Measurements from ENCODE around the gene HAPSTR1. TPM values are rescaled to one million over a fixed set of nuclear protein-coding genes. Genes with fewer than 3 reads are reported as not detected.
"Not testable (repeated sequence)": the region's sequence is repeated elsewhere in the genome, so short reads cannot be mapped to it uniquely, and the experiment has no call there.

HAPSTR1 gene
- total RNA-seq, 1 experiment from 2014 or later: 24.4 TPM

DNA sequence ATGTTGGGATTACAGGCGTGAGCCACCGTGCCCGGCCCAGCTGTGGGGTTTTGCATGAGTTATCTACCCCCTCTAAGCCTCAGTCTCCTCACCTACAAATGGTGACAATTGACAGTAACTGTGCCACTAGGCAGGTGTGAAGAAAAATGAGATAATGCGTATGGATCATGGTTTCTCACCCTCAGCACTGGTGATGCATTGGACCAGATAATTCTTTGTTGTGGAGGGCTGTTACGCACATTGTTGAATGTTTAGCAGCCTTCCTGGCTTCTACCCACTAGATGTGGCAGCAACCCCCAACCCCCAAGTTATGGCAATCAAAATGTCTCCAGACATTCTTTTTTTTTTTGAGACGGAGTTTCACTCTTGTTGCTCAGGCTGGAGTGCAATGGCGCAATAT is 9.0 kb upstream of the HAPSTR1 start:
- Histone ChIP-seq H3K27ac (ENCODE audit: low read length) (no peak overlapping the region), H3K4me3 (ENCODE audit: low read length) (no peak overlapping the region), H3K9me3 (ENCODE audit: low read length) (no peaks in the 10 kb centered on the region), H3K79me2 (ENCODE audit: low read length) (no peaks in the 10 kb centered on the region), H3K4me2 (ENCODE audit: low read length) (no peak overlapping the region), H3K9ac (ENCODE audit: low read length) (no peak overlapping the region), H2AFZ (ENCODE audit: low read length) (no peak overlapping the region), H3K27me3 (ENCODE audit: low read length) (no peaks in the 10 kb centered on the region), H3K9me2 (replicated peaks; ENCODE audit: low read length) (no peaks in the 10 kb centered on the region), H3F3A (ENCODE audit: low read length, unreplicated experiment) (no peaks in the 10 kb centered on the region), H3K4me1 (ENCODE audit: insufficient read depth, low read length) (peaks cover 4% of the 10 kb centered on the region), H3K36me3 (ENCODE audit: low read depth, low read length) (no peaks in the 10 kb centered on the region), H4K20me1 (ENCODE audit: low read length) (no peaks in the 10 kb centered on the region)
- intact Hi-C loops (cut with micrococcal nuclease): no loop called here
- ChIA-PET POLR2A (ENCODE audit: unreplicated experiment) (no interaction called here), CTCF (no interaction called here)
- TF ChIP-seq, protein P1, sequence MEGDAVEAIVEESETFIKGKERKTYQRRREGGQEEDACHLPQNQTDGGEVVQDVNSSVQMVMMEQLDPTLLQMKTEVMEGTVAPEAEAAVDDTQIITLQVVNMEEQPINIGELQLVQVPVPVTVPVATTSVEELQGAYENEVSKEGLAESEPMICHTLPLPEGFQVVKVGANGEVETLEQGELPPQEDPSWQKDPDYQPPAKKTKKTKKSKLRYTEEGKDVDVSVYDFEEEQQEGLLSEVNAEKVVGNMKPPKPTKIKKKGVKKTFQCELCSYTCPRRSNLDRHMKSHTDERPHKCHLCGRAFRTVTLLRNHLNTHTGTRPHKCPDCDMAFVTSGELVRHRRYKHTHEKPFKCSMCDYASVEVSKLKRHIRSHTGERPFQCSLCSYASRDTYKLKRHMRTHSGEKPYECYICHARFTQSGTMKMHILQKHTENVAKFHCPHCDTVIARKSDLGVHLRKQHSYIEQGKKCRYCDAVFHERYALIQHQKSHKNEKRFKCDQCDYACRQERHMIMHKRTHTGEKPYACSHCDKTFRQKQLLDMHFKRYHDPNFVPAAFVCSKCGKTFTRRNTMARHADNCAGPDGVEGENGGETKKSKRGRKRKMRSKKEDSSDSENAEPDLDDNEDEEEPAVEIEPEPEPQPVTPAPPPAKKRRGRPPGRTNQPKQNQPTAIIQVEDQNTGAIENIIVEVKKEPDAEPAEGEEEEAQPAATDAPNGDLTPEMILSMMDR (conservative IDR thresholded peaks at IDR 0.05; ENCODE audit: low read depth, low read length): no peak
- TF ChIP-seq EZH2 (IDR thresholded peaks at IDR 0.05; ENCODE audit: low read length, unreplicated experiment) (no peak), EZH2phosphoT487 (IDR thresholded peaks at IDR 0.05; ENCODE audit: borderline replicate concordance, low read length) (no peak)
- ATAC-seq (no peak), DNase-seq (no peak)
- no TSS peak for BruUV-seq (replicated peaks)

DNA sequence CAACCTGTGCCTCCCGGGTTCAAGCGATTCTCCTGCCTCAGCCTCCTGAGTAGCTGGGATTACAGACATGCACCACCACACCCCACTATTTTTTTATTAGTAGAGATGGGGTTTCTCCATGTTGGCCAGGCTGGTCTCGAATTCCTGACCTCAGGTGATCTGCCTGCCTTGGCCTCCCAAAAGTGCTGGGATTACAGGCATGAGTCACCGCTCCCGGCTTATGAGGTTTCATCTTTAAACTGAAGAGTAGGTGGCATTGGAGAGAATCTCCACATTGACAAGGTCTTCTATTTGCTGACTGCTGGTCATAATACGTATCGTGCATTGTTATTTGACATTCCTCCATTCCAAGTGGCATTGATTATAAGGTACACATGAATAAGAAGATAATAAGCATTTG is 3.7 kb upstream of the HAPSTR1 start:
- BruUV-seq (replicated peaks); H4K20me1 ChIP-seq (ENCODE audit: low read length); H3K4me3 ChIP-seq (ENCODE audit: low read length); DNase-seq; H3K36me3 ChIP-seq (ENCODE audit: low read depth, low read length); H3K9me3 ChIP-seq (ENCODE audit: low read length); H3F3A ChIP-seq (ENCODE audit: low read length, unreplicated experiment); H3K9me2 ChIP-seq (replicated peaks; ENCODE audit: low read length); ATAC-seq; H3K4me2 ChIP-seq (ENCODE audit: low read length); POLR2A ChIA-PET (ENCODE audit: unreplicated experiment); H3K9ac ChIP-seq (ENCODE audit: low read length); H3K4me1 ChIP-seq (ENCODE audit: insufficient read depth, low read length); H3K27ac ChIP-seq (ENCODE audit: low read length); H2AFZ ChIP-seq (ENCODE audit: low read length); CTCF ChIA-PET; H3K27me3 ChIP-seq (ENCODE audit: low read length): not testable (repeated sequence)
- intact Hi-C loops (cut with micrococcal nuclease): loop anchor here (5.0 kb wide), 1 partner anchor 40 kb away; no protein-coding TSS in a partner anchor
- H3K79me2 ChIP-seq (ENCODE audit: low read length): peaks cover 12% of the 10 kb centered on the region

DNA sequence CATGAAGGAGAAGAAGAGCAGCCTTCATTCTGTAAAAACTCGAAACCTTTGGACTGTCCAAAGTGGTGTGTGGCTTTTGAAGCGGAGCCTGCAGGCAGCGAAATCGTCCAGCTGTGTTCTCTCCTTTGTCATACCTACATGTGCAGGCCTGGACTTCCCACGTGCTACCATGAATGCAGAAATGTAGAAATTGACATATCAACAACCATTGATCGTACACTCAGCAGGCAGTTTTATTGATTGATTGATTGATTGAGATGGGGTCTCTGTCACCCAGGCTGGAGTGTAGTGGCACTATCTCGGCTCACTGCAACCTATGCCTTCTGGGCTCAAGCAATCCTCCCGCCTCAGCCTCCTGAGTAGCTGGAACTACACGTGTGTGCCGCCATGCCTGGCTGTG is 2.6 kb upstream of the HAPSTR1 start:
- TF ChIP-seq EZH2 (IDR thresholded peaks at IDR 0.05; ENCODE audit: low read length, unreplicated experiment): no peak
- TF ChIP-seq, protein P1 (conservative IDR thresholded peaks at IDR 0.05; ENCODE audit: low read depth, low read length): no peak
- no peak for TF ChIP-seq EZH2phosphoT487 (IDR thresholded peaks at IDR 0.05; ENCODE audit: borderline replicate concordance, low read length)
- Histone ChIP-seq H3K4me1 (ENCODE audit: insufficient read depth, low read length) (no peaks in the 10 kb centered on the region), H3K9ac (ENCODE audit: low read length) (no peak overlapping the region), H3K36me3 (ENCODE audit: low read depth, low read length) (peaks cover 9% of the 10 kb centered on the region; the same call in 1 of the 2 replicates), H4K20me1 (ENCODE audit: low read length) (peaks cover 12% of the 10 kb centered on the region), H3K4me2 (ENCODE audit: low read length) (no peak overlapping the region), H3K9me3 (ENCODE audit: low read length) (no peaks in the 10 kb centered on the region), H3K79me2 (ENCODE audit: low read length) (peaks cover 23% of the 10 kb centered on the region), H3F3A (ENCODE audit: low read length, unreplicated experiment) (no peaks in the 10 kb centered on the region), H3K27ac (ENCODE audit: low read length) (no peak overlapping the region), H3K27me3 (ENCODE audit: low read length) (no peaks in the 10 kb centered on the region), H3K4me3 (ENCODE audit: low read length) (no peak overlapping the region), H3K9me2 (replicated peaks; ENCODE audit: low read length) (no peaks in the 10 kb centered on the region), H2AFZ (ENCODE audit: low read length) (no peak overlapping the region)
- BruUV-seq (replicated peaks): no TSS peak
- DNase-seq (no peak), ATAC-seq (no peak)
- intact Hi-C loops (cut with micrococcal nuclease): loop anchor here (5.0 kb wide), 1 partner anchor 42 kb away; no protein-coding TSS in a partner anchor
- ChIA-PET POLR2A (ENCODE audit: unreplicated experiment) (no interaction called here), CTCF (no interaction called here)

Measured in PC-3 (cell line).